Endothelial cell of umbilical vein (primary cell): ENCODE results near the gene UBE2H. TPM values are rescaled to one million over a fixed set of nuclear protein-coding genes. Genes with fewer than 3 reads are reported as not detected.

Source experiments
- BruUV-seq: library from RNA; stranded (reverse); fragments of 400-500 nt; replicated peaks from 2 replicates; lab custom pipeline; 2021; lab: Mats Ljungman, UMichigan
- CTCF ChIA-PET: fragments of 300-600, 350-600 bp; sonication (Branson Sonifier 250); formaldehyde crosslinking; loops from one replicate; lab custom pipeline; 2021; ENCODE audit warnings: antibody characterized with exemption, inconsistent platforms; lab: Charles Lee
- POLR2A ChIA-PET: fragments of 300-600, 350-600 bp; sonication (Branson Sonifier 250); formaldehyde crosslinking; loops from one replicate; lab custom pipeline; 2021; ENCODE audit warnings: antibody characterized with exemption, inconsistent platforms; lab: Charles Lee
- DNase-seq: peaks from one replicate; pipeline ENCODE4 v3.0.0-alpha.2; 2011; ENCODE audit warnings: low read depth, low spot score
- FAIRE-seq: peaks from 2 replicates; lab custom pipeline; 2011; peaks lifted over from hg19 to GRCh38; lab: Jason Lieb, UNC
- H2AFZ ChIP-seq: 2 replicates; pipeline ENCODE4 v1.6.0; 2012; ENCODE audit warnings: low read depth, low read length, control low read depth, inconsistent platforms
- H3K27ac ChIP-seq: 2 replicates; pipeline ENCODE4 v1.5.1; 2011; ENCODE audit warnings: low read depth, mild to moderate bottlenecking, control low read depth, low read length, moderate library complexity; ENCODE audit not compliant: insufficient read depth
- H3K27me3 ChIP-seq, 2 experiments: 2 replicates each; pipeline versions ENCODE4 v1.6.0 to v1.6.1; 2011; ENCODE audit warnings: low read length in 2 of 2, mixed read lengths in 1 of 2; ENCODE audit not compliant: control insufficient read depth in 2 of 2, insufficient read depth in 2 of 2
- H3K36me3 ChIP-seq, 2 experiments: 2 replicates in 1 of 2; 3 replicates in 1 of 2; pipeline ENCODE4 v1.5.1; 2011; ENCODE audit warnings: low read length in 2 of 2, mild to moderate bottlenecking in 1 of 2, moderate library complexity in 1 of 2; ENCODE audit not compliant: control insufficient read depth in 2 of 2, insufficient read depth in 2 of 2; ENCODE audit errors: extremely low read depth in 1 of 2
- H3K4me1 ChIP-seq: 3 replicates; pipeline ENCODE4 v1.5.1; 2011; ENCODE audit warnings: mild to moderate bottlenecking, low read length; ENCODE audit not compliant: control insufficient read depth, insufficient read depth; ENCODE audit errors: extremely low read depth
- H3K4me2 ChIP-seq: 2 replicates; pipeline ENCODE4 v1.6.1; 2011; ENCODE audit warnings: low read length, control low read depth, mixed read lengths; ENCODE audit not compliant: insufficient read depth
- H3K4me3 ChIP-seq, 3 experiments: fragments of 200-600 bp in 1 of 3; sonication (generic), shearing (Covaris generic) in 1 of 3; replicated peaks in 1 of 3; 2 replicates each; pipeline ENCODE4 v1.5.1; 2011 to 2016; ENCODE audit warnings: control low read depth in 3 of 3, low read length in 3 of 3, mild to moderate bottlenecking in 2 of 3, inconsistent platforms in 1 of 3, low read depth in 1 of 3, moderate library complexity in 1 of 3; ENCODE audit not compliant: insufficient read depth in 1 of 3
- H3K79me2 ChIP-seq: 2 replicates; pipeline ENCODE4 v1.6.0; 2012; ENCODE audit warnings: low read length, inconsistent platforms; ENCODE audit not compliant: control insufficient read depth, insufficient read depth
- H3K9ac ChIP-seq: replicated peaks from 2 replicates; pipeline ENCODE3; 2011; ENCODE audit warnings: low read length, control low read depth; ENCODE audit not compliant: insufficient read depth; ENCODE audit errors: extremely low read depth
- H3K9me1 ChIP-seq: replicated peaks from 3 replicates; pipeline ENCODE4 v1.6.0; 2011; ENCODE audit warnings: mild to moderate bottlenecking, low read length; ENCODE audit not compliant: control insufficient read depth, insufficient read depth; ENCODE audit errors: extremely low read depth
- H3K9me3 ChIP-seq: replicated peaks from 2 replicates; pipeline ENCODE4 v1.5.1; 2012; ENCODE audit warnings: low read length, inconsistent platforms; ENCODE audit not compliant: control insufficient read depth, insufficient read depth
- H4K20me1 ChIP-seq: replicated peaks from 2 replicates; pipeline ENCODE3; 2011; ENCODE audit warnings: mild to moderate bottlenecking, low read length; ENCODE audit not compliant: control insufficient read depth, insufficient read depth; ENCODE audit errors: extremely low read depth
- CTCF ChIP-seq, 2 donors: IDR thresholded peaks; 1 replicate in 1 of 2; 2 replicates in 1 of 2; pipeline ENCODE4 v1.5.1; 2011; ENCODE audit warnings: low read length in 2 of 2, mild to moderate bottlenecking in 2 of 2, moderate library complexity in 2 of 2, control low read depth in 1 of 2, inconsistent platforms in 1 of 2, low read depth in 1 of 2; ENCODE audit not compliant: insufficient read depth in 1 of 2; ENCODE audit errors: extremely low read depth in 1 of 2
- EZH2 ChIP-seq: IDR thresholded peaks from 2 replicates; pipeline ENCODE4 v1.6.1; 2012; ENCODE audit warnings: borderline replicate concordance, low read depth, mild to moderate bottlenecking, moderate library complexity, low read length, inconsistent platforms; ENCODE audit not compliant: severe bottlenecking
- FOS ChIP-seq: IDR thresholded peaks from 2 replicates; pipeline ENCODE4 v1.6.1; 2011; ENCODE audit warnings: mild to moderate bottlenecking, low read length, moderate library complexity, borderline replicate concordance; ENCODE audit not compliant: insufficient read depth
- GATA2 ChIP-seq: IDR thresholded peaks from 2 replicates; pipeline ENCODE4 v1.7.0; 2011; ENCODE audit warnings: low read depth, mild to moderate bottlenecking, moderate library complexity, mixed read lengths, low read length; ENCODE audit not compliant: insufficient read length, insufficient read depth
- JUN ChIP-seq: IDR thresholded peaks from 2 replicates; pipeline ENCODE4 v1.6.1; 2011; ENCODE audit warnings: borderline replicate concordance, low read depth; ENCODE audit not compliant: insufficient read length, insufficient read depth
- MYC ChIP-seq: IDR thresholded peaks from one replicate; pipeline ENCODE4 v1.6.1; 2011; ENCODE audit warnings: mild to moderate bottlenecking, low read depth, low read length
- POLR2A ChIP-seq: IDR thresholded peaks from 2 replicates; pipeline ENCODE4 v1.6.1; 2012; ENCODE audit warnings: low read depth, mild to moderate bottlenecking, control low read depth, low read length
- POLR2AphosphoS5 ChIP-seq: IDR thresholded peaks from 2 replicates; pipeline ENCODE4 v1.6.1; 2012; ENCODE audit warnings: low read depth, mild to moderate bottlenecking, control low read depth, low read length, moderate library complexity; ENCODE audit not compliant: insufficient read depth
- dilution Hi-C: fragments of 300-500 bp; cut with MboI; formaldehyde crosslinking; loops from one replicate; pipeline ENCODE4 v1.15.0; 2019; ENCODE audit warnings: low sequenced_read_pairs; ENCODE audit not compliant: extremely low pct_ligation_motif_present
- intact Hi-C: fragments of 100-400 bp; cut with micrococcal nuclease; formaldehyde crosslinking; loops from one replicate; pipeline ENCODE4 v1.10.0; 2022
- polyA plus RNA-seq, 4 experiments: library from polyadenylated mRNA; depleted of rRNA in 3 of 4; stranded (reverse) in 3 of 4; unstranded in 1 of 4; fragments of >200 nt; gene quantifications; 2 replicates each; pipeline versions ENCODE4 v1.2.1 to v1.2.3, GENCODE V29; 2011 to 2012; ENCODE audit warnings: missing spikeins in 1 of 4
- total RNA-seq: library from RNA; stranded (reverse); gene quantifications from 2 replicates; pipeline ENCODE4 v1.2.3, GENCODE V29; 2021
- TF ChIP-seq, protein P1 (sequence below): IDR thresholded peaks from 2 replicates; pipeline ENCODE4 v1.6.1; 2011; ENCODE audit not compliant: insufficient read depth, insufficient read length

The UBE2H gene
- total and polyA plus RNA-seq, 2 donors (not counting 3 experiments of a cell fraction or from before 2014, with no cell fraction given), result 51.7 to 90.1 TPM

DNA sequence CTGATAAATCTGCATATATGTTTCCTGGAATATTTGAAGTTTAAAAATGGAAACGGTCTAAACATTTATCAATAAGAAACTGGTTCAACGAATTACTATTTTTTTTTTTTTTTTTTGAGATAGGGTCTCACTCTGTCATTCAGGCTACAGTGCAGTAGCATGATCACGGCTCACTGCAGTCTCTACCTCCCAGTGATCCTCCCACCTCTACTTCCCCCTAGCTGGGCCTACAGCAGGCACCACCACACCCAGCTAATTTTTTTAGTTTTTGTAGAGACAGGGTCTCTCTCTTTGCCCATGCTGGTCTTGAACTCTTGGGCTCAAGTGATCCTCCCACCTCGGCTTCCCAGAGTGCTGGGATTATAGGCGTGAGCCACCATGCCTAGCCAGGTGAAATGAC, 68.3 kb downstream of the UBE2H start:
- CTCF ChIA-PET, result no interaction called here
- POLR2A ChIA-PET, result no interaction called here
- no TSS peak for BruUV-seq

More for the DNA sequence above, 68.3 kb downstream of the UBE2H start:
- Histone ChIP-seq H3K4me2 (no peak overlapping the region), H3K9me3 (no peaks in the 10 kb centered on the region), H3K9ac (no peak overlapping the region), H3K9me1 (no peaks in the 10 kb centered on the region), H3K27me3 (no peaks in the 10 kb centered on the region), H4K20me1 (no peaks in the 10 kb centered on the region), H3K36me3 (peaks cover 0 to 2% of the 10 kb centered on the region in 2 experiments), H3K27ac (no peak overlapping the region), H3K79me2 (peaks cover 10% of the 10 kb centered on the region), H2AFZ (no peak overlapping the region), H3K4me3 (no peak overlapping the region), H3K4me1 (peaks cover 4% of the 10 kb centered on the region)
- dilution Hi-C loops (no loop called here), intact Hi-C loops (no loop called here)
- TF ChIP-seq EZH2 (no peak), GATA2 (no peak), MYC (no peak), POLR2AphosphoS5 (no peak), CTCF (IDR thresholded peaks at IDR 0.05; ENCODE audit: extremely low read depth in 1 of 2, insufficient read depth in 1 of 2, low read depth in 1 of 2, low read length in 2 of 2) (no peak), JUN (no peak), POLR2A (no peak), FOS (no peak)
- TF ChIP-seq, protein P1, sequence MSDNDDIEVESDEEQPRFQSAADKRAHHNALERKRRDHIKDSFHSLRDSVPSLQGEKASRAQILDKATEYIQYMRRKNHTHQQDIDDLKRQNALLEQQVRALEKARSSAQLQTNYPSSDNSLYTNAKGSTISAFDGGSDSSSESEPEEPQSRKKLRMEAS, result no peak
- FAIRE-seq (no peak), DNase-seq (no peak)
